Measurements from ENCODE around the gene SAMSN1. TPM values are rescaled to one million over a fixed set of nuclear protein-coding genes. Genes with fewer than 3 reads are reported as not detected.

Gene SAMSN1
- total and polyA plus RNA-seq, 2 of the 8 experiments (the other 6 are each of a cell fraction or from before 2014, with no cell fraction given) = 0.50 to 3.0 TPM

GRCh38 chr21:14559102-14559501, 13.0 kb upstream of the SAMSN1 start:
- H4K91ac ChIP-seq (replicated peaks; ENCODE audit: insufficient read length, low read length) = no peak overlapping the region
- H3K79me1 ChIP-seq (ENCODE audit: low read depth, low read length) = no peaks in the 10 kb centered on the region
- no peak overlapping the region for H3K56ac ChIP-seq (replicated peaks; ENCODE audit: insufficient read length, low read depth, low read length)
- no peaks in the 10 kb centered on the region for H3K79me2 ChIP-seq (ENCODE audit: control insufficient read depth in 1 of 2, insufficient read depth in 2 of 2, low read length in 2 of 2)
- ChIA-PET CTCF (ENCODE audit: partially characterized antibody) (interaction anchor here (0.6 kb wide), 2 partner anchors 20 to 56 kb away, joined by 3 read pairs; no protein-coding TSS in a partner anchor), POLR2A (ENCODE audit: partially characterized antibody) (no interaction called here)
- no peak overlapping the region for H2BK12ac ChIP-seq (ENCODE audit: low read depth, low read length)
- no peak overlapping the region for H3K4me3 ChIP-seq (ENCODE audit: extremely low read depth in 1 of 4, insufficient read depth in 2 of 4, low read depth in 3 of 4, low read length in 4 of 4)
- H2BK20ac ChIP-seq (ENCODE audit: low read length) = no peak overlapping the region
- H4K5ac ChIP-seq (ENCODE audit: insufficient read length, low read depth, low read length) = no peak overlapping the region
- no peak overlapping the region for H2BK15ac ChIP-seq (ENCODE audit: low read length)
- no peak overlapping the region for H4K8ac ChIP-seq (ENCODE audit: extremely low read depth, insufficient read depth, low read length)
- 0 out of 2 replicates have a peak overlapping the region, but pooled peaks have one; percentile 19 for H2AFZ ChIP-seq (ENCODE audit: low read length)
- FAIRE-seq (no peak), DNase-seq (ENCODE audit: low read depth in 1 of 2, low spot score in 2 of 2) (no peak)
- no peak overlapping the region for H3K9ac ChIP-seq (replicated peaks in 1 of 4; ENCODE audit: extremely low read depth in 1 of 4, low read depth in 3 of 4, low read length in 3 of 4)
- H3K9me3 ChIP-seq (ENCODE audit: insufficient read depth in 2 of 2, low read depth in 1 of 2, low read length in 1 of 2) = peaks cover 11 to 14% of the 10 kb centered on the region in 2 experiments; a peak in 3 of 4 replicates
- H4K20me1 ChIP-seq (replicated peaks in 1 of 2; ENCODE audit: control insufficient read depth in 1 of 2, insufficient read depth in 2 of 2, low read length in 2 of 2) = no peaks in the 10 kb centered on the region
- no peaks in the 10 kb centered on the region for H3K27me3 ChIP-seq (replicated peaks in 1 of 4; ENCODE audit: control insufficient read depth in 3 of 4, extremely low read depth in 1 of 4, insufficient read depth in 3 of 4, low read length in 3 of 4)
- H3K23ac ChIP-seq (ENCODE audit: insufficient read length) = no peak overlapping the region
- no peaks in the 10 kb centered on the region for H3K4me1 ChIP-seq (replicated peaks in 1 of 4; ENCODE audit: control insufficient read depth in 3 of 4, insufficient read depth in 4 of 4, low read length in 3 of 4)
- H3K4ac ChIP-seq (replicated peaks; ENCODE audit: insufficient read length, low read depth, low read length) = no peak overlapping the region
- H2BK5ac ChIP-seq (ENCODE audit: low read depth, low read length) = no peak overlapping the region
- H3K23me2 ChIP-seq (ENCODE audit: low read depth, low read length) = no peaks in the 10 kb centered on the region
- H3K18ac ChIP-seq (ENCODE audit: extremely low read depth, low read length) = no peak overlapping the region
- no peak overlapping the region for H2AK5ac ChIP-seq (ENCODE audit: low read depth, low read length)
- no peak overlapping the region for H2BK120ac ChIP-seq (replicated peaks; ENCODE audit: low read depth, low read length)
- no peak overlapping the region for H3K14ac ChIP-seq (ENCODE audit: insufficient read length)
- H3K36me3 ChIP-seq (ENCODE audit: control insufficient read depth in 2 of 4, insufficient read depth in 4 of 4, low read length in 3 of 4) = no peaks in the 10 kb centered on the region
- H3K27ac ChIP-seq (ENCODE audit: low read depth, low read length) = no peak overlapping the region
- H3K4me2 ChIP-seq (ENCODE audit: insufficient read depth in 1 of 2, low read depth in 2 of 2, low read length in 2 of 2) = no peak overlapping the region
- TF ChIP-seq EGR1 (IDR thresholded peaks at IDR 0.05; ENCODE audit: borderline replicate concordance, low read depth, low read length) = no peak

All from H1 (cell line).